VCaP (cell line): ENCODE measurements around the gene ZNF652.

ENCODE experiments used
- H3K27ac ChIP-seq: fragments of 450-650 bp; 2 replicates; pipeline ENCODE4 v1.5.1; 2017
- CTCF ChIP-seq: fragments of 450-650 bp; conservative IDR thresholded peaks from 2 replicates; pipeline ENCODE4 v1.5.1; 2017; ENCODE audit warnings: mild to moderate bottlenecking, moderate library complexity

The ZNF652 gene

DNA sequence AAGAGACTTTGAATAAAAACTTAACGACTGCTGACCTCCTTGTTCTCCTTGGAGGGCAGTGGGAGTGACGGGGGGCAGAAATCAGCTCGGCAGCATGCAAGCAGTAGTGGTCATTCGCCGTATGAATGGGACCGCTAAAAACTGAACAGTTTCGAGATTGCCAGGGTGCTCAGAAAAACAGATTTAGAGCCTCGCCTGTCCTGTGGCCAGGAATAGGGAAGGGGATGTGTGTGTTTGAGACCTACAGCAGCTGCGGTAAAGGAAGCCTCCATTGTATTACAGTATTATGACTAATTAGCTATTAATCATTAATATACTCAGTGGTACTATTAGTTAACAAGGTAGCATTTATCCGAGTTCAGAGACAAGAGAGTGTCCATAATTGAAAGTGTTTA is 670 bp upstream of the ZNF652 start:
- peak overlapping the region; percentile 100 for H3K27ac ChIP-seq
- TF ChIP-seq CTCF: no peak

GRCh38 chr17:49361129-49361901 is 735 bp downstream of the ZNF652 start:
- peak overlapping the region; percentile 100 for H3K27ac ChIP-seq
- TF ChIP-seq CTCF: no peak

GRCh38 chr17:49360796-49361128 is 1.3 kb downstream of the ZNF652 start:
- TF ChIP-seq CTCF: no peak
- peak overlapping the region; percentile 100 for H3K27ac ChIP-seq

DNA sequence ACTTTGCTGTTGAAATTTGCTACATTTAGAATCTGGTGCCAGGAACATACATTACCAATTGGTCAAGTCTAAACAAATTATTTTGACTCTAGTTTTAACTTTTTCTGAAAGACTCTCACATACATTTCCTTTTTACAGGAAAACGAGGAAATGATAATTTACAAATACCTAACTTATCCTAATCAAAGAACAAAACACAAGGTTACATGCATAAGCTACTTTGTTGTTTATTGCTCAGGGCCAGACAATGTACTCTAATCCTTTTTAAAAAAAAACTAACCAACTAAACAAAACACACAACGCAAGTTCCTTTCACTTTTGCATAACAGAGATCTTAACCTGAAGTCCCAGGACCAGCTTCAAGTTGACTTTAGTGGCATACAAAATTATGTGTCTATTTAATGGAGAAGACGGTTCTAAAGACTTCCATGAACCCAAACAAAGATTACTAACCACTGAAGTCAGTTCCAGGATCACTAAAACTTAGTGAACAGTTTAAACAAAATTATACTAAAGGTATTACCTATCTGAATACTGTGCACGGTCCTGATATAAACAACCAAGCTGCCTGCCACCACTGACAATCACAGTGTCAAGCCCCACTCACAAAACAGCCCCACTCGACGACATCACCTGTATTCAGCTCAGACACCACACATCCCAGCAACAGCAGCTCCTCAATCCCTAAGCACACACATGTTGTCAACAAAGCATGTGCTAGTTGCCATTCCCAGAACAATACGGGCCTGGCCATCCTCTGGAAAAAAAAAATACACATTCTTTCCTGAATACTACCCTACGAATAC is 1.9 kb downstream of the ZNF652 start:
- H3K27ac ChIP-seq: peak overlapping the region; percentile 100
- TF ChIP-seq CTCF: no peak

DNA sequence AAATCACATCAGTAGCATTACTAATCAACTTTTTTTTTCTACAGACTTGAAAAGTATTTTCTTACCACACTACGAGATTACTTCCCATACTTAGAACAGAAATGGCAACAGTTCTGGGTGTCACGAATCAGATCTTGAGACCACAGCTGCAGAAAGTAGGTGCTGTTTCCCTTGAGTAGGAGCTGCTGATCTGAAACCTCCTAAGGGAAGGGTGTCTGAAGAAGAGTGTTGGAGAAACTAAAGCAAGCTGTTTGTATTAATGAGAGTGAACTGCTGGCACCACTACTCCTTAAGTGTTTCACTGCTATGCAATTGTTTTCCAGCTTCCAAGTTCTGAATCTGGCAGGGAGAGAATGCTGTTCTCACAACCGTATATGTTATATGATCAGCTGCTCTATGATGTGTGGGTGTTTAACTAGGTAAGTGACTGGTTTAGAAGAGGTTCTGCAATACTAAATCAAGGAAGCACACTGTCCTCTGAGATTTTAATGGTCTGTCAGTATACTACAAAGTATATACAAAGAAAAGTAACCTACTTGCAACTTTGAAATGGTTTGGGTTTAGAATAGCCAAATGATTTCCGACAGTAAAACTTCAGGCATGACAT is 3.3 kb downstream of the ZNF652 start:
- H3K27ac ChIP-seq: peak overlapping the region; percentile 100
- TF ChIP-seq CTCF: no peak

- peak overlapping the region; percentile 100 for H3K27ac ChIP-seq
- TF ChIP-seq CTCF: no peak
Observed at GRCh38 chr17:49357516-49357915, 4.5 kb downstream of the ZNF652 start.

DNA sequence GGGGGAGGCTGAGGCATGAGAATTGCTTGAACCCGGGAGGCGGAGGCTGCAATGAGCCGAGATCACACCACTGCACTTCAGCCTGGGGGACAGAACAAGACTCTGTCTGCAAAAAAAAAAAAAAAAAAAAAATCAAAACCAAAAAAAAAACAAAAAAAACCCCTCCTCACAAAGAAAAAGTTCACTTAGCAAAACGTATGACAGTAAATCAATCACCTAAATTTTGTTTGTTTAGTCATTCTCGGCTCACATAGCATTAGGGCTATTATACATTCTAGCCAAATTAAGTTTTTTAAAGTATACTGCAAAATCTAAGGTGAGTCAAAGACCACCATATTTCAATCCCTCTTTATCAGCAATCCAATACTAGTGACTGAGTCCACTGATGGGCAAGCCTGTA is 5.7 kb downstream of the ZNF652 start:
- peak overlapping the region; percentile 100 for H3K27ac ChIP-seq
- TF ChIP-seq CTCF: no peak
